GM23248 (cell line): ENCODE results near the gene PATJ. TPM values are rescaled to one million over a fixed set of nuclear protein-coding genes. Genes with fewer than 3 reads are reported as not detected.
"Not testable (repeated sequence)": the region's sequence is repeated elsewhere in the genome, so short reads cannot be mapped to it uniquely, and the experiment has no call there.

Experiments
- DNase-seq: peaks from one replicate; pipeline ENCODE4 v3.0.0-alpha.2; 2015
- H2AFZ ChIP-seq: fragments of 200-600 bp; sonication (generic); 2 replicates; pipeline ENCODE4 v1.6.1; 2016; ENCODE audit warnings: antibody characterized with exemption
- H3F3A ChIP-seq: fragments of 200-600 bp; sonication (generic); 2 replicates; pipeline ENCODE4 v1.6.1; 2016; ENCODE audit warnings: mild to moderate bottlenecking, antibody characterized with exemption, mixed run types; ENCODE audit not compliant: insufficient read depth
- H3K27ac ChIP-seq: fragments of 200-600 bp; sonication (generic); 2 replicates; pipeline ENCODE4 v1.5.1; 2016; ENCODE audit warnings: mild to moderate bottlenecking
- H3K27me3 ChIP-seq: fragments of 200-600 bp; sonication (generic); replicated peaks from 2 replicates; pipeline ENCODE4 v1.6.1; 2016; ENCODE audit warnings: mild to moderate bottlenecking; ENCODE audit not compliant: insufficient read depth
- H3K36me3 ChIP-seq: fragments of 200-600 bp; sonication (generic); 2 replicates; pipeline ENCODE4 v1.6.1; 2016; ENCODE audit warnings: low read depth, mild to moderate bottlenecking
- H3K4me1 ChIP-seq: fragments of 200-600 bp; sonication (generic); 2 replicates; pipeline ENCODE4 v1.6.1; 2016; ENCODE audit warnings: mild to moderate bottlenecking; ENCODE audit not compliant: insufficient read depth
- H3K4me2 ChIP-seq: fragments of 200-600 bp; sonication (generic); one replicate; pipeline ENCODE4 v1.6.1; 2016; ENCODE audit warnings: mild to moderate bottlenecking; ENCODE audit not compliant: unreplicated experiment
- H3K4me3 ChIP-seq: fragments of 200-600 bp; sonication (generic); 2 replicates; pipeline ENCODE4 v1.5.1; 2016; ENCODE audit warnings: mild to moderate bottlenecking
- H3K79me2 ChIP-seq: fragments of 200-600 bp; sonication (generic); 2 replicates; pipeline ENCODE4 v1.6.1; 2016; ENCODE audit warnings: mild to moderate bottlenecking; ENCODE audit not compliant: insufficient read depth
- H3K9ac ChIP-seq: fragments of 200-600 bp; sonication (generic); 2 replicates; pipeline ENCODE4 v1.6.1; 2016; ENCODE audit warnings: mild to moderate bottlenecking
- H3K9me2 ChIP-seq: fragments of 200-600 bp; sonication (generic); 2 replicates; pipeline ENCODE4 v1.6.1; 2016; ENCODE audit warnings: mixed run types, mild to moderate bottlenecking, moderate library complexity; ENCODE audit not compliant: insufficient read depth
- H3K9me3 ChIP-seq: fragments of 200-600 bp; sonication (generic); one replicate; pipeline ENCODE4 v1.6.1; 2017; ENCODE audit warnings: low read depth
- H4K20me1 ChIP-seq: fragments of 200-600 bp; sonication (generic); 2 replicates; pipeline ENCODE4 v1.6.0; 2016; ENCODE audit not compliant: insufficient read depth
- EZH2 ChIP-seq: fragments of 200-600 bp; sonication (generic); IDR thresholded peaks from 2 replicates; pipeline ENCODE4 v1.6.1; 2018; ENCODE audit warnings: antibody characterized with exemption, mild to moderate bottlenecking; ENCODE audit not compliant: insufficient read depth, poor library complexity, severe bottlenecking
- EZH2phosphoT487 ChIP-seq: fragments of 200-600 bp; sonication (generic); IDR thresholded peaks from 2 replicates; pipeline ENCODE4 v1.6.1; 2018; ENCODE audit warnings: antibody characterized with exemption, moderate library complexity, mild to moderate bottlenecking, low read depth; ENCODE audit not compliant: insufficient read depth
- WGBS, 2 experiments: methylation state at CpG; one replicate each; pipeline ENCODE4 v1.1.6; 2015 to 2017; ENCODE audit warnings: low lambda C conversion rate in 2 of 2, low coverage in 1 of 2; ENCODE audit errors: missing lambda C conversion rate in 2 of 2; 5-methylcytosine and 5-hydroxymethylcytosine counted together
- in situ Hi-C: fragments of 300-500 bp; cut with MboI; formaldehyde crosslinking; loops from 2 replicates; pipeline ENCODE4 v1.15.0; 2020
- polyA plus RNA-seq: library from polyadenylated mRNA; unstranded; fragments of >200 nt; fragmentation: Nextera tagmentation; extraction: Ambion mirVana; gene quantifications from 2 replicates; pipeline ENCODE4 v1.2.1, GENCODE V29; 2016
- total RNA-seq: library from RNA; depleted of rRNA; stranded (reverse); fragments of >200 nt; shearing (Covaris generic); gene quantifications from 2 replicates; pipeline ENCODE4 v1.2.3, GENCODE V29; 2014

PATJ gene
- total and polyA plus RNA-seq, 2 experiments from 2014 or later, result 5.3 to 6.1 TPM

DNA sequence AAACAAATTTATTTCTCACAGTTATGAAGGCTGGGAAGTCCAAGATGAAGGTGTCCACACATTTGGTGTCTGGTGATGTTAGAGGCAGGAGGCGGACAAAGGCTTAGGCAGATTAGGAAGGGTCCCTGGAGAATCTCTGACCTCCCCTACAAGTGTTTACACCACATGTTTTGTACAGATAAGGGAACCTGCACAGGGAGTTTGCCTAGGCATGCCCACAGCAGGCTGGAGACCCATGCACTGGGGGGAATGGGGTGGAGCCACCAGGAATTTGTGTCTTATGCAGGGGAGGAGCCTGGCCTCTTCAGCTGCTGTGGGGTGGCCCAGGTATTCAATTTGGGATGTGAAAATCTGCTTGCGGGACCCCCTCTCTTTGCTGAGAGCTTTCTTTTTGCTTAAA lies 131.3 kb downstream of the PATJ start:
- in situ Hi-C loops, result loop anchor here (25.0 kb wide), 2 partner anchors 836 to 1036 kb away; no protein-coding TSS in a partner anchor
- TF ChIP-seq EZH2phosphoT487 (no peak), EZH2 (no peak)

DNA sequence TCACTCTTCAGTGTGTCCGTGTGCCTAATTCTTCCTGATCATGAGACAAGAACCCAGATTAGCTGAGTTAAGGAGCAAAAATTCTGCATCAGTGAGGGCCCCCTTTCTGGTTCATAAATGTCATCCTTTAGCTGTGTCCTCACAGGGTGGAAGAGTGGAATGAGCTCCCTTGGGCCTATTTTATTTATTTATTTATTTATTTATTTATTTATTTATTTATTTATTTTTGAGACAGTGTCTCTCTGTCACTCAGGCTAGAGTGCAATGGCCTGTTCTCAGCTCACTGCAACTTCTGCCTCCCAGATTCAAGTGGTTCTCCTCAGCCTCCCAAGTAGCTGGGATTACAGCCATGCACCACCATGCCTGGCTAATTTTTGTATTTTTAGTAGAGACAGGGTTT lies 131.7 kb downstream of the PATJ start:
- no peaks in the 10 kb centered on the region for H3K36me3 ChIP-seq
- no peaks in the 10 kb centered on the region for H3K9me2 ChIP-seq
- in situ Hi-C loops, result loop anchor here (25.0 kb wide), 2 partner anchors 837 to 1037 kb away; no protein-coding TSS in a partner anchor
- no peaks in the 10 kb centered on the region for H3K27me3 ChIP-seq
- no peaks in the 10 kb centered on the region for H3K9me3 ChIP-seq
- DNase-seq, result no peak
- H3K9ac ChIP-seq, result no peak overlapping the region
- no peaks in the 10 kb centered on the region for H3K79me2 ChIP-seq
- no peak overlapping the region for H2AFZ ChIP-seq
- H3K4me1 ChIP-seq, result no peaks in the 10 kb centered on the region
- H3K4me3 ChIP-seq, result no peak overlapping the region
- H4K20me1 ChIP-seq, result no peaks in the 10 kb centered on the region
- TF ChIP-seq EZH2 (no peak), EZH2phosphoT487 (no peak)
- no peaks in the 10 kb centered on the region for H3F3A ChIP-seq
- no peak overlapping the region for H3K27ac ChIP-seq
- WGBS, 2 experiments, result 82 to 94% methylated on average over 1 of the region's 1 CpG
- H3K4me2 ChIP-seq, result no peak overlapping the region

More for the DNA sequence above, 131.3 kb downstream of the PATJ start:
- Histone ChIP-seq H4K20me1 (no peaks in the 10 kb centered on the region), H3K9me3 (no peaks in the 10 kb centered on the region), H3K9me2 (no peaks in the 10 kb centered on the region), H3K9ac (no peak overlapping the region), H3F3A (no peaks in the 10 kb centered on the region), H2AFZ (no peak overlapping the region), H3K36me3 (no peaks in the 10 kb centered on the region), H3K4me3 (no peak overlapping the region), H3K79me2 (no peaks in the 10 kb centered on the region), H3K4me2 (no peak overlapping the region), H3K27me3 (no peaks in the 10 kb centered on the region), H3K4me1 (no peaks in the 10 kb centered on the region), H3K27ac (no peak overlapping the region)
- no peak for DNase-seq
- WGBS, 2 experiments, result 93 to 95% methylated on average over 2 of the region's 2 CpGs

DNA sequence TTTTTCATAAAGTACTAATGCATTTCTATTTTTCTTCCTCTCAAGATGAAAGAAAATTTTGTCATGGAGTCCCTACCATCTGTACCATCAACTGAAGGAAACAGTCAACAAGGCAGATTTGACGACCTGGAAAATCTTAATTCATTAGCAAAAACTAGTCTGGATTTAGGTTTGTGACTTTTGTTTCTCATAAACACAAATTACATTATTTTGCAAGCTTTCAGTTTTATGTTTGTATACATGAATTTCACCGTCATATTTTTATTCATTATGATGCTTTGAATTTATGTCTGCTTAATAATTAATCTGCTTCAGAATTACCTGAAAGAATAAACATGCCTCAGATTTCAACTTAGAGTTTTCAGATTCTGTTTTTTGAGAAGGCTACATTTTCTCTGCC lies 132.9 kb downstream of the PATJ start:
- no peaks in the 10 kb centered on the region for H4K20me1 ChIP-seq
- no peaks in the 10 kb centered on the region for H3K4me1 ChIP-seq
- no peak for DNase-seq
- H2AFZ ChIP-seq, result no peak overlapping the region
- TF ChIP-seq EZH2phosphoT487 (no peak), EZH2 (no peak)
- no peak overlapping the region for H3K4me3 ChIP-seq
- no peaks in the 10 kb centered on the region for H3K27me3 ChIP-seq
- in situ Hi-C loops, result no loop called here
- H3K9ac ChIP-seq, result no peak overlapping the region
- no peaks in the 10 kb centered on the region for H3K36me3 ChIP-seq
- H3K27ac ChIP-seq, result no peak overlapping the region
- WGBS, 2 experiments, result 92 to 100% methylated on average over 2 of the region's 2 CpGs
- no peaks in the 10 kb centered on the region for H3F3A ChIP-seq
- no peaks in the 10 kb centered on the region for H3K9me2 ChIP-seq
- no peaks in the 10 kb centered on the region for H3K9me3 ChIP-seq
- no peak overlapping the region for H3K4me2 ChIP-seq
- no peaks in the 10 kb centered on the region for H3K79me2 ChIP-seq

DNA sequence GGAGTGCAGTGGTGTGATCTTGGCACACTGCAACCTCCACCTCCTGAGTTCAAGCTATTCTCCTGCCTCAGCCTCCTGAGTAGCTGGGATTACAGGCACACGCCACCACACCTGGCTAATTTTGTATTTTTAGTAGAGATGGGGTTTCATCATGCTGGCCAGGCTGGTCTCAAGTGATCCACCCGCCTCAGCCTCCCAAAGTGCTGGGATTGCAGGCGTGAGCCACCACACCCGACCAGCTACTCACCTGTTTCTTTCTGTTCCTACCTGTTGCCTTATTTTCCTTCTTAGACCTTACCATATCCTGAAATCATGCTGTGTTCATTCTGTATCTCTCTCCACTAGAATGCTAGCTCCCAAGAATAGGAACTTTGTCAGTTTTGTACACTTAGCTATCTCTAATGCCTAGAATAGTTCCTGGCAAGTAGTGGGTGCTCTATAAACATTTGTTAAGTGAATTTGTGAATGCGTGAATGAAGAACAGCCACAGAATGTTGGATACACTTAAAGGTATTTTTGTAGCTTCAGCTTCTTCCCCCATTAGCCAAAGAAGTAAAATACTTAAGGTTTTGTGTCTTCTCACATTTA lies 137.7 kb downstream of the PATJ start:
- in situ Hi-C loops, H3K27ac ChIP-seq: not testable (repeated sequence)
- 76 to 86% methylated on average over 5 of the region's 5 CpGs for WGBS, 2 experiments

More for the DNA sequence above, 137.7 kb downstream of the PATJ start:
- not testable (repeated sequence) for H4K20me1 ChIP-seq, H3K4me1 ChIP-seq, H3K4me2 ChIP-seq, H3K9me3 ChIP-seq, H2AFZ ChIP-seq, H3F3A ChIP-seq, H3K9ac ChIP-seq, H3K27me3 ChIP-seq, H3K4me3 ChIP-seq, H3K36me3 ChIP-seq, H3K79me2 ChIP-seq, DNase-seq, H3K9me2 ChIP-seq
